Islet of Langerhans (tissue), 1 donor: ENCODE results near the gene HYDIN.
"Not testable (repeated sequence)": the region's sequence is repeated elsewhere in the genome, so short reads cannot be mapped to it uniquely, and the experiment has no call there.

ENCODE experiments used
- FAIRE-seq: peaks from one replicate; lab custom pipeline; 2011; peaks lifted over from hg19 to GRCh38; lab: Jason Lieb, UNC

HYDIN gene

DNA sequence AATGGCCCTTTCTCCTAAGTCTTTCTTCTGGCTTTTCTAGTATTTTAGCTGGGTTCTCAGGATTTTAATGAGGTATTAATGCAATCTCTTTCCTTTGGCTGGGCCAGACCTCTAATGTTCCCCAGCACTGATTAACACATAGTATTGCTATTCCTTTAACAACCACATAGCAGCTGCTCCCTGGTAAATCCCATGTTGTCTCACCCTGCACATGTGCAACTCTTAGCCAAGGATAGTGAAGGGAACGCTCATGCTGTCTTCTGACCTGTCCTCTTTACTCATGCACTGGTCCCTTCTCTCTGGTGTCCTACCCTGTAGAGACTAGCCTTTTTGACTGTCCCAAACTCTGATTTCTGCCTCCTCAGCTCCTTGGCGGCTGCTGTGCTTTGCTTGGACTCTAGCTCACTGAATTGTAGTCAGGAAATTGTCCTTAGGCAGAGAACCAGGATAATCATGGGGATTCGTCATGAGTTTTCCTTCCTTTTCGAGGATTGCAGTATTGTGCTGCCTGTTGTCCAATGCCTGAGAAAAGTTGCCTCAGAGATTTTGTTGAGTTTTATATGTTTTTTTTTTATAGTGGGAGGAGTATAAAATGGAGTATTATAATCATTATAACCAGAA, 406.9 kb downstream of the HYDIN start:
- FAIRE-seq = not testable (repeated sequence)

DNA sequence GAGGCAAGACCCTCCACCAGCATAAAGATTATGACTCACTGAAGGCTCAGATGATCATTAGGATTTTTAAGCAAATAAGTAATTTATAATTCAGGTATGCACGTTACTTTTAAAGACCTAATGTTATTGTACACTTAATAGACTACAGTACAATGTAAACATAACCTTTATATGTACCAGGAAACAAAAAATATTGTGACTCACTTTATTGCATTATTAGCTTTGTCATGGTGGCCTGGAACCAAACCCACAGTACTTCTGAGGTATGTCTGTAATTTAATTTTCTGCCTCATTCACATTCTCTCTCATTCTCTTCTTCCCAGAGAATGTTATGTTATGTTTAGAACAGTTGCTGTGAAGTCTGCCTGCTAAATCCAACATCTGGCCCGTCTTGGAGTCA, 407.8 kb downstream of the HYDIN start:
- FAIRE-seq = not testable (repeated sequence)

DNA sequence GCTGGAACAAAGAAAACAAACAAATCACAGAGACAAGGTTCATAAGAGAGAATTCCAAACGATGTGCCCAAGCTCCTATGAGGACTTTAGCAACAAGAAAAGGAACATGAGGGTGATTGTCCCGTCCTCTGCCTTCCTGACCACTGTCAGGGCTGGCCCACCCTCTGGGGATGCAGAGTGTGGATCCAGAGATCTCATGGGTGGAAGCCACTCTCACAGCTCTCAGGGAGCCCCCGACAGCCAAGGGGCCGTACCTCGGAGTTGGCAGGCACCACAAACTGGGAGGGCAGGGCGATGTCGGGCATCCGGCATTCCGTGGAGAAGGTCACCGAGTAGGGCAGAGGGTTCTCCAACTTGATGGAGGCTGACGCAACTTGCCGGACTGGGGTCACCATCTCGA, 412.4 kb downstream of the HYDIN start:
- not testable (repeated sequence) for FAIRE-seq

DNA sequence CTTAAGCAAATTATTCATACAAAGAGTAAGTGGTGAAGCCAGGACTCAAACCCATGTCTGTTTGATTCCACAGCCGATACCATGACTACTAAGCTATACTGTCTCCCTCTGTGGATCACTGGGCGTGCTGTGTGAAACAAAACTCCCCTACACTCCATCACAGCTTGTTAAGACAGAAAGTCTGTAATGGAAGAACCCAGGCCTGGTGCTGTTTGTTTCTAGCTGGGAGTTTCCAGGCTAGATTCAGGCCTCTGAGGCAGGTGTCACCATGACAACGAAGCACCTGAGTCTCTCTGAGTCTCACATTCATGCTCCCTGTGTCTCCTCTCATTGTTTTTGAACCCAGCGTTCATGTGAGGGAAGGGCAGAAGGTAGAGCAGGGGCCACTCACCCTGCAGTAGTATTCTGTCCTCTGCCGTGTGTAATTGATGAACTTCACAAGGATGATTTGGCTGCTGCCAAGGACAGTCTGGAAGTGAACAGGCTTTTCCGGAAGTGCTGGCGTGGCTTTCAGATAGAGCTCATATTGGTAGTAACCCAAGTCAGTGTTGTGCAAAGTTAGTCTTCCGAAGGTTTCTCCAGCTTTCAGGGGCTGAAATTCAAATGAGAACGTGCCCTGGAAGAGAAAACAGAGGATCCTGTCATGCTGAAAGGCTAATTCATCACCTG, 421.0 kb downstream of the HYDIN start:
- FAIRE-seq = no peak

DNA sequence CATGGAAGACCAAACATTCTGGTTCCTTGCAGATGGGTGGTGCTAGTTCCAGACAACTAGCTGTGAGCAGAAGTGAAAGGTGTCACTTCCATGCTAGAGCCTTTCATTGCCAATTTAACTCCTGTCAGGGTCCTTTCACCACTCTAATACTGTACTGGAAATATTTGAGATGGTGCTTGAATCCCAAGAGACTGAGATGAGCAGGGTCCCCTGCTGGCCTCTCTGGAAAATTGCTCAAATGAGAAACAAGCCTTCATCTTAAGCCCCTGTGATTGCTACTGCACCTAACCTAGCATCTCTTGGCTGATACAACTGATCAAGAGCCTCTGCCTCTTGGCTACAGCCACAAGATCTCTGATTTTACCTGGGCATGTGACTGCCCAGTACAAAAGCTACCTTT, 422.2 kb downstream of the HYDIN start:
- FAIRE-seq = no peak

DNA sequence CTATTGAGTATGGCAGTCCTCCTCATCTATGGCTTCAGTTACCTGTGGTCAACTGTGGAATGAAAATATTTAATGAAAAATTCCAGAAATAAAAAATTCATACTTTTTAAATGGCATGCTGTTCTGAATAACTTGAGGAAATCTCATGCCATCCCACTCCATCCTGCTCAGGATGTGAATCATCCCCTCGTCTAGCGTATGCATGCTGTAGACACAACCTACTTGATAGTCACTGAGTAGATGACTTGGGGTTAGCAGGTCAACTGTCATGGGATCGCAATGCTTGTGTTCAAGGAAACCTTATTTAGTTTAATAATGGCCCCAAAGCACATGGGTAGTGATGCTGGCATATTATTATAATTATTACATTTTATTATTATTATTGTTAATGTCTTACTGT, 424.7 kb downstream of the HYDIN start:
- FAIRE-seq = no peak

DNA sequence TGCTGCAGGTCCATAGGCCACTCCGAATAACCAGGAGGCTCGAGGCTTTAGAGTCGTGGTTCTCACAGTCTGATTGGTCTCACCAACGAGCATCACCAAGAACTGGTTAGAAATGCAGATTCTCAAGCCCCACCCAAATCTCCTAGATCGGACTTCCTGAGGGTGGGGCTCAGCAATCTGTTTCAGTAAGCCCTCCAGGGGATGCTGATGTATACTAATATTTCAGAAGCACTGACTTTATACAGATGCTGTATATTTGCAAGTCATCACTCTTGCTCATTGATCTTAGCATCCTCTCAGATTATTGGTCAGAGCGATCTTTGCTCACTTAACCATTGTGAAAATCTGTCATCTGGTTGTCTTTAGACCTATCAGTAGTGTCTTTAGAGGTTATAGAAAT, 425.1 kb downstream of the HYDIN start:
- no peak for FAIRE-seq

DNA sequence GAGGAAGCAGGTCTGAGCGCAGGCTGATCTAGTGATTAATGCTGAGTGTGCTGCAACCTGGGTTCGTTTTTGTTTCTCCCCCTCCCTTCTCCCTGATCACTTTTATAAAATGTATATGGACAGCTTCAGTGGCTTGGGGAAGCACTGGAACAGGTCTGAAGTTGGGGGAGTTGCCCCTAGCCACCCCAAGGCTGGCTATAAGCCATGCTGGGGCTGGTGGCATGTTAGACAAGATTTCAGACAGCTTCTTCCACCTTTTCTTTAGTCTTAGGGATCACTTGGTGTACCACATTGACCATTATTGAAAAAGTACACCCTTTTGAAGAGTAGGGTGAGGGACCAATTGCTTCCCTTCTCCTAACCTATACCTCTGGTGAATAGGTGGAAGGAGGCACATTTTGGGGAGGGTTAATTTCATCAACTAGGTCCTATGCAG, 425.8 kb downstream of the HYDIN start:
- no peak for FAIRE-seq

DNA sequence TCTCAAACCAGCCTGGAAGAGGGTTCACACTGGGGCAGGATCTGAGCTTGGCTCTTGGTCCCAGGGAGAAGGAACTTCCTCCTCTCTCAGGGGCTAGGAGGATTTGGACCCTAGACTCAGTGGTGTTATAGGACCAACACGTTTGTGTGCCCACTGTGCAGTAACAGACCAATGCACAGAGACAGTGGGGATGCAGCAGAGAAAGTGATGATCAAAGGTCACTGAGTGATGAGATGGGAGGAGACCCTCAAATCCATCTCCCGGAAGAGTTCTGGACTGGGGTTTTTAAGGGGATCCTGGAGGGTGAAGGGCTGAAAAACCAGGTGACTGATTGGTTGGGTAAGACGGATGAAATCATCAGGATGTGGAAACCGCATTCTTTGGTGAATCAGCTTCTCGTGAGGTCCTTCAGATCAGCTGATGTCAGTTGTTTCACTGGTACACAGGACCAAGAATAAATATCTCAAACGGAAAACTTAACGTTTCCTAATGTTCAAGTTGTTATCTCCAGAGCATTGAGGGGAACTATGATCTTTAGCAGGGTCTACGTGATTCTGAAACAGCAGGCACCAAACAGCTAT, 426.3 kb downstream of the HYDIN start:
- FAIRE-seq = no peak

DNA sequence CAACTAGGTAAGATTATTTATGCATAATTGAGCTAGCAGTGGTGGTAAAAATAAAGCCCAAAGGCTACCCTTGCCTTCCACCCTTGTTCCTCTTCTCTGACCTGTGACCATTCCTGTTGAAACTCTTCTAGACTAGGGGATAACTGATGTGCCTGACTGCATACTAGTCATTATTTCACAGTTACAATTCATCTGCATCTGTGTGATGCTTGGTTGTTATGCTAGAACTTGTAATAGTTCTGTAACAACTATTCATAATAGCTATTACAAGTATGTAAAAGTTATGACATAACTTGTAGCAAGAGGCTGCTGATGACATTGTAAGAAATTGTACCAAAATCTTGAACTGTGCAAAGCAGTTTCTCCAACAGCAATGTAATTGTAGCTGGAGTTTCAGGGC, 427.2 kb downstream of the HYDIN start:
- FAIRE-seq = no peak

DNA sequence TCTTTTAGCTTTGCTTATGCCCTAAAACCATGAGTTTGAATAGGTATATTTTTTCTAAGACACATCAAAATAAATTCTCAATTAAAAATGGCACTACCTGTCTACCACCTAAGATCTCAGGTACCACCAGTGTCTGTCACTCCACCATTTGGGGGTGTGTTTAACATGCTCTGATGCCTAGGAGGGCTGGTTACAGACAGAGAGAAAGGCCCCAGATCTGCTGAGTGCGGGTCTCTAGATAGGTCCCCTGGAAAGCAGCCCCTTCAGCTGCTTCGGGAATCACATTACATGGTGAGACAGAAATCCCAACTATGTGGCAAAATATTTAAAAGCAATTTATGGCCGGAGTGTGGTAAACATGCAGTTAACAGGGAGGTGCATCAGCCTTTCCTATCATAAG, 428.9 kb downstream of the HYDIN start:
- no peak for FAIRE-seq

DNA sequence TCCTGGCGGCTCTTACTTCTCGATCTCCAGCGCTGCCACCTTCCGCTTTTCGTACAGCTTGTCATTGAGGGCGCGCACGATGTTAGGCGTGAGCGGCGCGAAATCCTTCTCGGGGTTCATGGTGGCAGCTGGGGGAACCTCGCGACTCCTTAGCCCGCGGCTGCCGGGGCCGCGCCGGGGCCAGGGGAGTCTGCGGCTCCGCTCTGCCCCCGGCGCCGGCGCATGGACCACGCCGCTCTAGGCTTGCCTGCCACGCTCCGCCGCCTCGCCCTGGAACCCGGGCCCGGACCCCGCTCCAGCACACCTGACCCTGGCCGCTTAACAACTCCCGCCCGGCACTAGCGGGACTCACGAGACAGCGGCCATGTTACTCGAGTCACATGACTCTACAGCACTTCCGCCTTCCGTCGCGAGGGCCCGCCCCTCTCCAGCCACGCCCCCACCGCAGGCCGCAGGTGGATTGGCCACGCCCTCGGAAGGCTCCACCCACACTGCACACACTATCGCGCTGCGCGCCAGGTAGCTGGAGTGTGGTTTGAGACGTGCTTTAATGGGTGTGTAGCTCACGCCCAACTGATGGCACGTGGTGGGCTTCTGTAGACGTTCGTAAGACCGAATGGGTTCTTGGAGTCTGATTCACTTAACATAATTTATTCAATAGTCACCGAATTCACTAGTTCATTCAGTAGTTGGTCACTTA, 429.6 kb downstream of the HYDIN start, which contains the start of gene VAC14:
VAC14 (minus strand) TSS at position 378 of the 700 bp plus-strand sequence; CDS start at position 120, 258 bp downstream.
- peak; percentile 43 for FAIRE-seq

DNA sequence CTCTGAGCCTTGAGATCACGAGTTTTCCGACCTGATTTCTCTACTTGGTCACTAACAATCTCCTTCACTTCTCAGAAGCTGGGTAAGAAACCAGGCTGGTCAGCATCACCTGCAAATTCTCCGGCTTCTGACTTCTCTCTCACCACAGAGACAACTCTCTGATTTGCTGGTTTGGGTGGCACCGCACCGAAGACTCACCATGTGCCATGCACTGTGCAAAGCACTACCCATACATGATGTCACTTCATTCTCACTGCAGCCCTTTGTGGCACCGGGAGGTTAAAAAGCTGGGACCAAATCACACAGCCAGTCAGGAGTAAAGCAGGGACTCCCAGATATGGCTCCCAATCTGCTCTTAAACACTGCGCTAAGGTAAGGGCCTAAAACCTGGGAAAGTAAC, 430.2 kb downstream of the HYDIN start:
- FAIRE-seq = no peak

DNA sequence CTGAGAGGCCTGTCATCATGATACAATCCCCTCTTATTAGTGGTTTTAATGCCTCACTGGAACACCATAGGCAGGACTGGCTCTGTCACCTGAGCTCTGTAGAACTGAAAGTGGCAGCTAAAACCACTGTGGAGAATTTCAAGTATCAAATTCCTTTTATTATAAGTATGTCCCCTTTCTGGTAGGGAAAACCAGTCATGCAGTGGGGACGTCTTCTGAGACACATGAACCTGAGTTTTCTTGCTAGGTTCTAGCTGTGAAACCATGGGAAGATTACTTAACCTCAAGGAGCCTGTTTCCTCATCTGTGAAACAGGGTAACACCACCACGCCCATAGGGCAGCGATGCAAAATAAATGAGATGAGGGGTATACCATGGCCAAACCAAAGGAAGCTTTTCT, 434.2 kb downstream of the HYDIN start:
- FAIRE-seq = no peak

DNA sequence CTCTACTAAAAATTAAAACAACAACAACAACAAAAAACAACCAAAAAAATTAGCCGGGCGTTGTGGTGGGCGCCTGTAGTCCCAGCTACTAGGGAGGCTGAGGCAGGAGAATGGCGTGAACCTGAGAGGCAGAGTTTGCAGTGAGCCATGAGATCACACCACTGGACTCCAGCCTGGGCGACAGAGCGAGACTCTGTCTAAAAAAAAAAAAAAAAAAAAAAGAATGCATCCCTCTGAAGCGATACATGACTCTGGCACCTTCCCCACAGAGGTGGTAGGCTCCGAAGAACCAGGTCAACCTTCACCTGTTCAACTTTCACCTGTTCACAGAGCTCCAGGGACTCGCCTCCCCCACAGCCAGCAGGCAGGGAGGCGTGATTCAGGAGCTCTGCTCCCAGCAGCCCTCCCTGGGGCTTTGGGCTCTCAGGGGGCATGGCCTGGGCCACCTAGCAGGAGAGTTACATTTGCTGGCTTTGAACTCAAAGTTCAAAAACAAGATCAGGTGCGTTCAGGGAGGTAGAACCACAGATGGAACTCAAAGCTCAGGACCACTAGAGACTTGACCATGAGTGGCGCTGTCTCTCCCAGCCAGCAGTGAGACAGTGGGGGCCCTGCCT, 435.1 kb downstream of the HYDIN start:
- no peak for FAIRE-seq

DNA sequence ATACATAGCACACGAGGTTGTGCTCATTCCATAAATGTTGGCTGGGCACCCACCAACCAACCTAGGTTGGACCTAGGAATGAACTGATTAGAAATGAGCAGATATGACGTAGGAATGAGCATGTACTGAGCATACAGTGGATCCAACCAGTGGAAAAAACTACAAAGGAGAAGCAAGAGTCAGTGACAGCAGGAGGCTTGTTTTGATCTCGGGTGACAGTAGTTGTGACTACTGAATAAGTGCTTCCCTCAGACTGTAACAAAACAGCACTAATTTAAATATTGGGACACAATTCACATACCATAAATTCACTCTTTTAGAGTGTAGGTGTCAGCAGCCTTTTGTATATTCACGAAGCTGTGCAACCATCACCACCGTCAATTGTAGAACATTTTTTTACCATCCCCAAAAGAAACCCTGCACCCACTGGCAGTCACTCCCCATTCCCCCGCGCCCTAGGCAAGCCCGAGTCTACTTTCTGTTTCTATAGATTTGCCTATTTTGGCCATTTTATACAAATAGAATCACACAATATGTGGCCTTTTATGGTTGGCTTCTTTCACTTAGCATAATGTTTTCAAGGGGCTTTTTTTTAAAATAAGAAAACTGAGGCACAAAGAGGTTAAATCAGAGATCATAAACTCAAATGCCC, 436.5 kb downstream of the HYDIN start:
- no peak for FAIRE-seq

DNA sequence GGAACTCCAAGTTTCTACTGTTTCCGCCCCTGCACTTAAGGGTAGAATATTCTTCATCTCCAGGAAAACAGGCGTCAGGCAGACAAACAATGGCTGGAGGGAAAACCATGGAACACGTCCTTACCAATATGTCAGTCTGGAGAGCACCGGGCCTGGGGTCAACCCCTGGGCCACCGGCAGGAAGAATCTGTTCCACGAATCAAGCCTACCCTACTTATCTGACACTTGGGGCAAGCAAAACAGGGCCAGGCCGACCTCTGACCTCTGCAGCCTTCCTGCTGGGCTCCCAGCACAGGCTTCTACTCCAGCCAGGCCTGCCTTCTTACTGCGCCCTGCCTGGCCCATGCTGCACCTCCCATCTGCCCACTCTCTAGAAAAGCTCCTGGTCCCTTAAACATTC, 439.7 kb downstream of the HYDIN start:
- no peak for FAIRE-seq

DNA sequence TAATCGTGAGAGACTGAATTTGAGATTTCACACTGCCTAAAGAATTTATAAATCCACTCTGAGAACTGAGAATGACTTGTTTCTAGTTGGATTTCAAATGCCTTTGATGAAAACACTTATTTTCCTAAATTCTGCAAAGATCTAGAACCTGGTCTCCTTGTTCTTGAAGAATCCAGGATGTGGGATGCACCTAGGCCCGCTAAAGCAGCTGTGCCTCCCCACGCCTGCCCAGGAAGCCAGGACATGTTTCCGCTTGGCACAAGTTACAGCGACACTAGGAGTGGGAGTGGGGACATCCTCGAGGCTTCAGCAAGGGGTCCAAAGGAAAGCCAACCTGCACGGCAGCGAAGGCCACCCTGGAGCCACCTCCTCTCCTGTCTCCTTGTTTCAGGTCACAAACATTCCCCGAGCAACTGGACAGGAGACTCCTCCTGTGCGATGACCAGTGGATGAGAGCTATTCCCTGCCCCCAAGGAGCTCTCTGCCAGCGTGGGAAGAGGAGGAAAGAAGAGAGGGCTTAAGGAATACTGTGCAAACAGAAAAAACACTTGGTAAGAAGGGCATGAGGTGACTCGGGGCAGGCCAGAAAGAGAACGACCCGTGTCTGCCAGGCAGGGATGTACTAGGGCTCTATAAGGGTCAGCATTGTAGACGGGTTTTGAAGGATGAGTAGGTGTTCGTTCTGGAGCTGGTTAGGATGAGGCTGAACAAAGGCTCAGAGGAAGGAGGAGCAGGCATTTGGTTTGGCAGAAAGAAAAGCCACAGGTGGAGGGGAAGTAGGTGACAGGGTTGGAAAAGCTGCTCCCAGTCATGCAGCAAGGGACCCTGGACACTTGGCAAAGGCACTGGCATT, 440.7 kb downstream of the HYDIN start:
- FAIRE-seq = no peak

DNA sequence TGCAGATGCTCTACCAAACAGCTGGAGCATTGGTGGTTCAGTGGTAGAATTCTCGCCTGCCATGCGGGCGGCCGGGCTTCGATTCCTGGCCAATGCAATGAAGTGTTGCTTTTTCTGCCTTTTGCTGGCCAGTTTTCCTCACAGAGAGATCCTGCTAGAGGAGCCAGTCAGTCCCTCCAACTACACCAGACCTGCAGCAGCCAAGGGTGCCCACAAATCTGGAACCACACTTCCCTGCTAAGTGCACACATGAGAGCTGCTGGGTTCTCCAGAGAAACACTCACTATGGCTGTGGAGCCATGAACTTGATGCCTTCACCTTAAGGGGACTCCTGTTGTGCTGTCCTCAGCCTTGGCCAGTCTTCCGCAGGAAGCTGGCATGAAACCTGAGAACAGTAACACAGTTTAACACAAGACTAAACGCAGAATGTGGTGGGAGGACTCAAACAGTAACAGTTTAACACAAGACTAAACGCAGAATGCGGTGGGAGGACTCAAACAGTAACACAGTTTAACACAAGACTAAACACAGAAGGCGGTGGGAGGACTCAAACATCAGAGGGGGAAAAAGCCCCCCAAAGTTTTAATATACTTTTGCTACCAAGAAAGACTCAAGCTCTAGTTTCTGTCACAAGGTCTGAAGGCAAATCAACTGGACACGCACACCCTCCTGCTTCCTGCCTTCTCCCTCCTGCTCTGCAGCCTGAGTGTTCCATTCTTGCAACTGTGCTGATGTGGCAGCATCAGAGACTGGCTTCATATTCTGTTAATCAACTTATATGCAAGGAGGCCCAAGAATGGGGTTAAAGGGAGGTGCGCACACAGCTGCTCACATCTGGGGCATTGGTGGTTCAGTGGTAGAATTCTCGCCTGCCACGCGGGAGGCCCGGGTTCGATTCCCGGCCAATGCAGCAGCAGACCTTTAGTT, 441.6 kb downstream of the HYDIN start:
- FAIRE-seq = no peak
